Neural progenitor cell (in vitro differentiated cells): Measurements from ENCODE around the gene NLRP9. TPM values are rescaled to one million over a fixed set of nuclear protein-coding genes. Genes with fewer than 3 reads are reported as not detected.

Experiments used
- DNase-seq: peaks from one replicate; pipeline ENCODE4 v3.0.0-alpha.2; 2016; ENCODE audit warnings: low spot score
- H2AFZ ChIP-seq: fragments of 200-600 bp; sonication (generic); replicated peaks from 2 replicates; pipeline ENCODE4 v1.6.1; 2016; ENCODE audit warnings: antibody characterized with exemption
- H3F3A ChIP-seq: fragments of 200-600 bp; sonication (generic); 2 replicates; pipeline ENCODE4 v1.6.1; 2016; ENCODE audit warnings: antibody characterized with exemption, low read depth
- H3K27ac ChIP-seq: fragments of 200-600 bp; sonication (generic); 2 replicates; pipeline ENCODE4 v1.5.1; 2016; ENCODE audit warnings: mild to moderate bottlenecking
- H3K27me3 ChIP-seq: fragments of 200-600 bp; sonication (generic); 2 replicates; pipeline ENCODE4 v1.6.1; 2016; ENCODE audit warnings: mild to moderate bottlenecking, moderate library complexity
- H3K36me3 ChIP-seq: fragments of 200-600 bp; sonication (generic); 2 replicates; pipeline ENCODE4 v1.5.1; 2016
- H3K4me1 ChIP-seq: fragments of 200-600 bp; sonication (generic); 2 replicates; pipeline ENCODE4 v1.6.1; 2016; ENCODE audit warnings: mixed run types
- H3K4me2 ChIP-seq: fragments of 200-600 bp; sonication (generic); 2 replicates; pipeline ENCODE4 v1.6.1; 2016
- H3K4me3 ChIP-seq: fragments of 200-600 bp; sonication (generic); 2 replicates; pipeline ENCODE4 v1.5.1; 2016
- H3K79me2 ChIP-seq: fragments of 200-600 bp; sonication (generic); 2 replicates; pipeline ENCODE4 v1.6.1; 2016; ENCODE audit warnings: low read depth
- H3K9ac ChIP-seq: fragments of 200-600 bp; sonication (generic); 2 replicates; pipeline ENCODE4 v1.6.1; 2016
- H3K9me3 ChIP-seq: fragments of 200-600 bp; sonication (generic); 2 replicates; pipeline ENCODE4 v1.5.1; 2016; ENCODE audit warnings: low read depth
- H4K20me1 ChIP-seq: fragments of 200-600 bp; sonication (generic); 2 replicates; pipeline ENCODE4 v1.6.1; 2016; ENCODE audit warnings: low read depth
- H3K27ac Mint-ChIP-seq: 3 replicates; pipeline ENCODE4 v1.8.0; 2021; ENCODE audit warnings: mixed read lengths
- H3K27me3 Mint-ChIP-seq: 2 replicates; pipeline ENCODE4 v1.8.0; 2022; ENCODE audit warnings: low read depth, mild to moderate bottlenecking, inconsistent platforms, moderate library complexity, mixed read lengths; ENCODE audit not compliant: insufficient read depth
- H3K36me3 Mint-ChIP-seq: 3 replicates; pipeline ENCODE4 v1.8.0; 2021; ENCODE audit warnings: mixed read lengths
- H3K4me1 Mint-ChIP-seq: 3 replicates; pipeline ENCODE4 v1.8.0; 2021; ENCODE audit warnings: mixed read lengths
- H3K4me3 Mint-ChIP-seq: 3 replicates; pipeline ENCODE4 v1.8.0; 2021; ENCODE audit warnings: mild to moderate bottlenecking, moderate library complexity, mixed read lengths
- H3K9me3 Mint-ChIP-seq: 3 replicates; pipeline ENCODE4 v1.8.0; 2020; ENCODE audit warnings: mixed read lengths
- CTCF ChIP-seq: fragments of 200-600 bp; sonication (generic); IDR thresholded peaks from 2 replicates; pipeline ENCODE4 v1.5.1; 2017; ENCODE audit warnings: antibody characterized with exemption, mild to moderate bottlenecking
- EZH2 ChIP-seq: fragments of 200-600 bp; sonication (generic); IDR thresholded peaks from 2 replicates; pipeline ENCODE4 v1.6.1; 2017; ENCODE audit warnings: antibody characterized with exemption, mild to moderate bottlenecking, moderate library complexity
- EZH2phosphoT487 ChIP-seq: fragments of 200-600 bp; sonication (generic); IDR thresholded peaks from 2 replicates; pipeline ENCODE4 v1.6.1; 2017; ENCODE audit warnings: antibody characterized with exemption
- total RNA-seq: library from RNA; depleted of rRNA; stranded (reverse); fragments of >200 nt; gene quantifications from 2 replicates; pipeline ENCODE4 v1.2.3, GENCODE V29; 2015; ENCODE audit warnings: low replicate concordance

NLRP9 gene
- total RNA-seq, 1 donor from 2014 or later, result not detected

GRCh38 chr19:55691561-55692481 is 46.4 kb downstream of the NLRP9 start:
- no peaks in the 10 kb centered on the region for H3K9me3 ChIP-seq
- no peak for DNase-seq
- Mint-ChIP-seq H3K4me1 (no peaks in the 10 kb centered on the region), H3K27ac (no peak overlapping the region), H3K4me3 (no peak overlapping the region), H3K27me3 (peaks cover 3% of the 10 kb centered on the region), H3K9me3 (no peaks in the 10 kb centered on the region), H3K36me3 (peaks cover 7% of the 10 kb centered on the region)
- H3K36me3 ChIP-seq, result no peaks in the 10 kb centered on the region
- no peak overlapping the region for H3K4me2 ChIP-seq
- H3K4me3 ChIP-seq, result no peak overlapping the region
- no peaks in the 10 kb centered on the region for H3K4me1 ChIP-seq
- no peak overlapping the region for H3K9ac ChIP-seq
- peaks cover 8% of the 10 kb centered on the region for H4K20me1 ChIP-seq
- TF ChIP-seq EZH2phosphoT487 (no peak), EZH2 (no peak), CTCF (no peak)
- H3K27me3 ChIP-seq, result no peaks in the 10 kb centered on the region
- no peaks in the 10 kb centered on the region for H3K79me2 ChIP-seq
- no peaks in the 10 kb centered on the region for H3F3A ChIP-seq
- no peak overlapping the region for H3K27ac ChIP-seq
- H2AFZ ChIP-seq, result no peak overlapping the region

- H3K27ac ChIP-seq, result no peak overlapping the region
- H3K4me3 ChIP-seq, result no peak overlapping the region
- no peak overlapping the region for H3K9ac ChIP-seq
- Mint-ChIP-seq H3K27me3 (no peaks in the 10 kb centered on the region), H3K4me1 (no peaks in the 10 kb centered on the region), H3K36me3 (peaks cover 3% of the 10 kb centered on the region), H3K9me3 (no peaks in the 10 kb centered on the region), H3K27ac (no peak overlapping the region), H3K4me3 (no peak overlapping the region)
- no peaks in the 10 kb centered on the region for H3K79me2 ChIP-seq
- no peak for TF ChIP-seq EZH2phosphoT487
- no peak for TF ChIP-seq CTCF
- TF ChIP-seq EZH2, result no peak
- no peak overlapping the region for H3K4me2 ChIP-seq
- DNase-seq, result no peak
- H3K27me3 ChIP-seq, result no peaks in the 10 kb centered on the region
- H3K9me3 ChIP-seq, result no peaks in the 10 kb centered on the region
- no peaks in the 10 kb centered on the region for H3K4me1 ChIP-seq
- H3K36me3 ChIP-seq, result no peaks in the 10 kb centered on the region
- no peaks in the 10 kb centered on the region for H3F3A ChIP-seq
- no peak overlapping the region for H2AFZ ChIP-seq
- peaks cover 8% of the 10 kb centered on the region for H4K20me1 ChIP-seq
These were observed 47.2 kb downstream of the NLRP9 start for GRCh38 chr19:55690769-55691545.

- Histone ChIP-seq H3K4me1 (no peaks in the 10 kb centered on the region), H3K27me3 (no peaks in the 10 kb centered on the region), H3K9ac (no peak overlapping the region), H3K36me3 (no peaks in the 10 kb centered on the region), H2AFZ (no peak overlapping the region), H3K4me2 (no peak overlapping the region), H3K9me3 (no peaks in the 10 kb centered on the region), H3F3A (no peaks in the 10 kb centered on the region), H4K20me1 (peaks cover 12% of the 10 kb centered on the region), H3K4me3 (no peak overlapping the region), H3K79me2 (no peaks in the 10 kb centered on the region), H3K27ac (no peak overlapping the region)
- Mint-ChIP-seq H3K27me3 (no peaks in the 10 kb centered on the region), H3K9me3 (no peaks in the 10 kb centered on the region), H3K36me3 (peaks cover 3% of the 10 kb centered on the region), H3K4me1 (no peaks in the 10 kb centered on the region), H3K4me3 (no peak overlapping the region), H3K27ac (no peak overlapping the region)
- no peak for TF ChIP-seq CTCF
- no peak for TF ChIP-seq EZH2
- no peak for DNase-seq
These were observed 48.0 kb downstream of the NLRP9 start for GRCh38 chr19:55690109-55690768.
